ENCODE measurements around the gene STIM1.
"Not testable (repeated sequence)": the region's sequence is repeated elsewhere in the genome, so short reads cannot be mapped to it uniquely, and the experiment has no call there.

Gene STIM1

DNA sequence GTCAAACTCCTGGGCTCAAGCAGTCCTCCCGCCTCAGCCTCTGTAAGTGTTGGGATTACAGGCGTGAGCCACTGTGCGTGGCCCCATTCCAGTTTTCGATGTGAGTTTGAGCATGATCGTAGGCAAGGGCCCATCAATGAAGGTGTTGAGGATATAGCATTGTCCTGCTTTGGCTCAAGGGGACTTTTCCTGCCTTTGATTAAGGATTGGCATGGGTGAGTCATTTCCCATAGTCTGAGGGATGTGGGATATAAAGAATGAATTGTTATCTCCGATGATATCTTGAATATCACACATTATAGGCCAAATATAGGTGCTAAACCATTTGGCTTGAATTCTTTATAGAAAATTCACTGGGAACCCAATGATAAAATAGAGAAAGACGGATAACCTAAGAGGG is 30.4 kb downstream of the STIM1 start:
- no peak for DNase-seq (ENCODE audit: low spot score)

DNA sequence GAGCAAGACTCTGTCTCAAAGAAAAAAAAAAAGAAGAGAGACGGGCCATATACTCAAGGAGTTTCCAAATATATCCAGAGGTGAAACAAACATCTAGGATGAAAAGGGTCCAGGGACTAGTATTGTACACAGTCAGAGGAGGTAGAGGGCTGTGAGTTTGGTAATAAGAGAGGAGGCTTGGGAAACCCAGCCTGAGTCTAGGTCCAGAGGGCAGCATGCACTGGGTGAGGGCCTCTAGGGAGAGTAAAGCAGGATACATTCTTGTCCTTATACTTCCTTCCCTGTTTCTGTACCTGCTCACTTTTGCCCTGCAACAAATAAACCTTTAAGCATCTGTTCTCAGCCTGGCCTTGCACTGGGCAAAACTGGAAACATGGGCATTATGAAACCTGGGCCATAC is 31.5 kb downstream of the STIM1 start:
- DNase-seq (ENCODE audit: low spot score) = no peak

DNA sequence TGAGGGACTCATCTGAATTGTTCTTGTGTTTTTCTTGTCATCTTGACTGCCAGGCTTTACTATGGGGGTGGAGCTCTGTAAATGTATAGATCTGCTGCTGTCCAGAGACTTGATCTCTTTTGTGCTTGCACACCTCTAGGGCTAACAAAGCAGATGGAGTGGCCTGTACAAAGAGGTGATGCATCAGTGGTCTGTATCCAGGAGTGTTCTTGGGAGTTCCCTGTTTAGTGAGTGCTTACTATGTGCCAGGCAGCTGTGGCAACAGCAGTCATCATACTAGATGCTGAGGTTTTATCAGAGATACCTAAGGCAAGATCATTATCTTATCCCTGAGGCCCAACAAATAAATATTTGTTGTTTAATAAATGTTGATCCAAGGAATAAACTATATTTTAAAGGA is 33.4 kb downstream of the STIM1 start:
- no peak for DNase-seq (ENCODE audit: low spot score)

DNA sequence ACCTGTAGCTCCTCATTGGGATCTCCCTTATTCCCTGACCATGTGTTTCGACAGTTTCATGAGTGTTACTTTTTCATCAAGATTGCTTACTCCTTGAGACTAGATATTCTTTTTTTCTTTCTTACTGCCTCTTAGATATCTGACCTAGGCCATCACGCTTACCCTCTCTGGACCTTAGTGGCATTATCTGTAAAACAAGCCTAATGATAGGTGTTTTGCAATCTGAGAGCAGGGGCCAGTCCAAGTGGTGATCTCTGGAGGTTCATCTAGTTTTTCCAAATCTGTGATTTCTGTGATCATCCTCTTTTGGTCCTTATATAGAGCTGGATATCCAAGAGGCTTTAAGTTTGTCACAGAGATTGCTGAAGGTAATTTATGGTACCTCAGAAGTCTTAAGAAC is 34.5 kb downstream of the STIM1 start:
- no peak for DNase-seq (ENCODE audit: low spot score)

DNA sequence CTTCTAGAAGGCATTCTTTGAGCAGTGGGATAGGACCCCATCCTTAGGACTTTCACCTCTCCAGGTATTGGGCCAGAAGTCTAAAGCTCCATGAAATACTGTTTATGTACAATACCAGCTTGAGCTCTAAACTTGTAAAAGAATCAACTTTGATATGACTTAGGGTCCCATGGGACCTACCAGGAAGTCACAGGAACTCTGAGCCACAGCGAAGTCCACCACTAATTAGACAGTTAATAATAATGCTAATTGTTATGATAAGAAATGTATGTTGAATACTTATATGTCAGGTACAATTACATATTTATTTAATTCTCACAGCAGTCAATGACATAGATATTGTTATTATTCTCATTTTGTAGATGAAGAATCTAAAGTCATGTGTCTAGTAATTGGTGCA is 35.3 kb downstream of the STIM1 start:
- no peak for DNase-seq (ENCODE audit: low spot score)

DNA sequence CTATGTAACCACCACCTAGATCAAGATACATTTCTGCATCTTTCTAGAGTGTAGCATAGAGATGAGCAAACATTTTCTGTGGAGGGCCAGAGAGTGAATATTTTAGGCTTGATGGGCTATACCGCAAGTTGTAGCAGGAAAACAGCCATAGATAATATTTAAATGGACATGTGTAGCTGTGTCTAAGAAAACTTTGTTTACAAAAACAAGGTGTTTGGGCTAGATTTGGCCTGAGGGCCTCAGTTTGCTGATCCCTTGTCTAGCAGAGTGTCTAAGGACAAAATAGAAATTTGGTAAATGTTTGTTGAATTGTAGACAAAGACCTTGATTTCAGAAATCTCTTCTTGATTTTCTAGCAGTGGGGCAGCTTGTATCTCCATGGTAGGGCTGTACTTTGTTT is 36.3 kb downstream of the STIM1 start:
- DNase-seq (ENCODE audit: low spot score) = no peak

DNA sequence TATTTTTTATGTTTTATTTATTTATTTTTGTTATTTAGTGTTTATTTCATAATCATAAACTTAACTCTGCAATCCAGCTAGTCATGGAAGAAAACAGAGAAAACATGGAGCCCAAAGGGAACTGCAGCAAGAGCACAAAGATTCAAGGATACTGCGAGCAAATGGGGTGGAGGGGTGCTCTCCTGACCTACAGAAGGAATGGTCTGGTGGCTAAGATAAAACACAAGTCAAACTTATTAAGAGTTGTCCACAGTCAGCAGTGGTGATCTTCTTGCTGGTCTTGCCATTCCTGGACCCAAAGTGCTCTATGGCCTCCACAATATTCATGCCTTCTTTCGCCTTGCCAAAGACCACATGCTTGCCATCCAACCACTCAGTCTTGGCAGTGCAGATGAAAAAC is 36.7 kb downstream of the STIM1 start:
- no peak for DNase-seq (ENCODE audit: low spot score)

DNA sequence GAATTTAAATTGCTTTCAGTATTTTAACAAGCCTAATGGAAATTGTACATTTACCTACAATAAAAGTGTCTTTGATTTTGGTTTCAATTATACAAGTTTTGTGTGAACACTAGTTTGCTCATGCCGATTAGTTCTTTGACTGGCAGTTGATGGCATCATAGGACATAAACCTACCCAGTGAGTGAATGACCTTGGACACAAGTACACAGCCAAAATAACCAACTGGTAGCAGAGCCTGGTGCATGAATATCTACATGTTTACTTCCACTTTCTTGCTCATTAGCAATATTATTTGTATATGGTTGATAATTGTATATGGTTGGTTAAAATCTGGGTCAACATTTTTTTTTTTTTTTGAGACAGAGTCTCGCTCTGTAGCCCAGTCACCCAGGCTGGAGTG is 37.8 kb downstream of the STIM1 start:
- DNase-seq (ENCODE audit: low spot score) = no peak

DNA sequence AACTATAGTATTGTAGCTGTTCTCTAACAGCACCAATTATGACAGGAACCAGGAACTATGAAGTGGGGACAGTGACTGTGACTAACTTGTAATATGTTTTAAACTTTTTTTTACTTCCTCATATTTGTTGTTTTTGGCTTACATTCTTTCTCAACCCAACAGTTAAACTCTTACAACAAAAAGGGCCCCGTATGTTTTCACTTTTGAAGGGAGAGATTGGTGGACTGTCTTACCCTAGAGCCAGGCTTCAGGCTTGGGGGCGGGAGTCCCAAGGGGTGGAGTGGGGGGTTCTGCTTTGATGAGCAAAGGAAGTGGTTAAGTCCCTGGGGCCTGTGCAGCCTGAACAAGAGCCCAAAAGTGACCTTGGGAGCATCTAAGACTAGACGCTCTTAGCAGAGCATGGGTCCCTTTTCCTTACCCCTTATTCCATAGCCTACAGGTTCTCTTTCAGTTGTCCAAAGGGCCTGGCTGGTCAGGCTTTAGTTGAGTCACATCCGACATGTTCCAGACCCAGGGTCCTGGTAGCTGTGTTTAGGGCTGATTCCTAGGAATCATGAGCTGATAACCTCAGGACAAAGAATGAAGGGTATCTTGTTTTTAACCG is 38.8 kb downstream of the STIM1 start:
- no peak for DNase-seq (ENCODE audit: low spot score)

DNA sequence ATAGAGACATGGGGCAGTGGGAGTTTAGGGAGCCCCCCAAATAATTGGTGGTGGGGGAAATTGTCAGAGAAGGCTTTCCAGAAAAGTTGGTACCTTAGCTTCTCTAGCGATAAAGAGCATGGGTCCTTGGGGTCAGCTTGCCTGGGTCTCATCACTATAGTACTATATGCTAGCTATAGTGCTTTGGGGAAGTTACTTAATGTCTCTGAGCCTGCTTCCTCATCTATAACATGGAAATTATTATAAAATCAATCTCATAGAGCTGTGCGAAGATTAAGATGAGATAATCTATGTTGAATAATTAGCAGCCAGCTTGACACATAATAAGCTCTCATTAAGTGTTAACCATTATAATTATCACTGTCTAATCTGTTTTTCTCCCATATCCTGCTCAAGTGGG is 41.2 kb downstream of the STIM1 start:
- DNase-seq (ENCODE audit: low spot score) = no peak

DNA sequence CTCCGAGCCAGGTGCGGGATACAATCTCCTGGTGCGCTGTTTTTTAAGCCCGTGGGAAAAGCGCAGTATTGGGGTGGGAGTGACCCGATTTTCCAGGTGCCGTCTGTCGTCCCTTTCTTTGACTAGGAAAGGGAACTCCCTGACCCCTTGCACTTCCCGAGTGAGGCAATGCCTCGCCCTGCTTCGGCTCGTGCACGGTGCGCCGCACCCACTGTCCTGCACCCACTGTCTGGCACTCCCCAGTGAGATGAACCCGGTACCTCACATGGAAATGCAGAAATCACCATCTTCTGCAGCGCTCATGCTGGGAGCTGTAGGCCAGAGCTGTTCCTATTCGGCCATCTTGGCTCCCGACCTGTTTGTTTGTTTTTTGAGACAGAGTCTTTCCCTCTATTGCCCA is 44.8 kb downstream of the STIM1 start:
- DNase-seq (ENCODE audit: low spot score) = not testable (repeated sequence)

DNA sequence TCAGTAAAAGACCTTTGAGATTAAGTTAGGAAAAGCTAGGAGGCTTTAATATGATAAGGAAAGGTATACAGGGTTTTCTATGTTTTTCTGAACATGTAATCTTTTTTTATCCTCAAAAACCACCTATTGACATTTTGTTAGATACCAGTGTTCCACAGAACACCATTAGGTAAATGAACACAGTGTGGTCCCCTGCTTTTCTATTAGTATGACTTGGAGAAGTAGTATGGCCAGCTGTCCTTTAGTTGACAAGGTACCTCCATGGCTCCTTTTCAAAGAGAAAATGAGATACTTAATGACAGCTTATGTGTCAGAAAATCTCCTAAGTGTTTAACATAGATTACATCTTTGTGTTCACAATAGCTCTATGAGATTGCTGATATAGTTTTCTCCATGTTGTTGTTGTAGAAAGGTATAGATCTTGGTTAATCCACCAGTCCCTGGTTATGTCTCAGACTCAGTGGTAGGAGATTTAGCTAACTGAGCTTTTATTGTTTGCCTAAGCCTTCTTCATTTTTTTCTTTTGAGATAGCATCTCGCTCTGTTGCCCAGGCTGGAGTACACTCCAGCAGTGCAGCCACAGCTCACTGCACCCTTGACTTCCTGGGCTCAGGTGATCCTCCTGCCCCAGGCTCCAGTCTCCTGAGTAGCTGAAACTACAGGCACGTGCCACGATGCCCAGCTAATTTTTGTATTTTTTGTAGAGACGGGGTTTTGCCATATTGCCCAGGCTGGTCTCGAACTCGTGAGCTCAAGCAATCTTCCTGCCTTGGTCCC is 46.0 kb downstream of the STIM1 start:
- no peak for DNase-seq (ENCODE audit: low spot score)

DNA sequence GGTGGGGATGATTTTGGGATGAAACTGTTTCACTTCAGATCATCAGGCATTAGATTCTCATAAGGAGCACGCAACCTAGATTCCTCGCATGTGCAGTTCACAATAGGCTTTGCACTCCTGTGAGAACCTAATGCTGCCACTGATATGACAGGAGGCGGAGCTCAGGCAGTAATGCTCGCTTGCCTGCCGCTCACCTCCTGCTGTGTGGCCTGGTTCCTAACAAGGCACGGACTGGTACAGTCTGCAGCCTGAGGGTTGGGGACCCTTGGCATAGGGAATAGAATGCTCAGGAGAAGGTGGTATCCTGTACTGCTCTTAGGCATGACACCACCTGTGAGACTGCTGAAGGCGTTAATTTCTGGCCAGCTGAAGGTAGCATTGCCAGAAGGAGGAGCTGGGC is 47.0 kb downstream of the STIM1 start:
- DNase-seq (ENCODE audit: low spot score) = no peak

DNA sequence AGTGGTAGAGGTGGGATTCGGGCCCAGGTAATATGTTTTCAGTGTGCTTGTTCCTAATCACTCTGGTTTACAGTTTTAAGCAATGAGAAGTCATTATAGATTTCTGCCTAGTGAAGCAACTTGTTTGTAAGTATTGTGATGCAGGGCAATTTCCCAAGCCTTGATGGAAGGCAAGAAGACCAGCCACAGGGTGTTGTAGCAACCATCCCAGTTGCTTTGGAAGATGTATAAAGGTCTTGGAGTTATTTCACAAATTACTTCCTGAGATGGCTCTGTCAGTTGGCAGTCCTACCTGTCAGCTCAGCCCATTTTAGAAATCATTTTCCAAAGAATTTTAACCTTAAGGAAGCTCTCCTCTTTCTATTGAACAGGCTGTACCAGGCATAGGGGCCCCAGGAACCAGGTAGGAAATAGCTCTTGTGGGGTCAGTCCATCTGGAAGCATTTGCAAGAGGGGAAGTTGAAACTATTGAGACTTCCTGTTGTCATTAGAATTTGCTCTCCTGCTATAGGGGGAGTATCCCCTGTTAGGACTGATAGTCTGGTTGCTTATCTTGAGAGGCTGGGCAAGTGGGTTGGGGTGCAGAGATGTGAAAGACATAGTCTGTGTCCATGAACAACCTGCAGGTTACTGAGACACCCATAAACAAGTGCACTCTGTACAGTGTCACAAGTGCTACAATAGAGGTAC is 47.9 kb downstream of the STIM1 start:
- DNase-seq (ENCODE audit: low spot score) = no peak

DNA sequence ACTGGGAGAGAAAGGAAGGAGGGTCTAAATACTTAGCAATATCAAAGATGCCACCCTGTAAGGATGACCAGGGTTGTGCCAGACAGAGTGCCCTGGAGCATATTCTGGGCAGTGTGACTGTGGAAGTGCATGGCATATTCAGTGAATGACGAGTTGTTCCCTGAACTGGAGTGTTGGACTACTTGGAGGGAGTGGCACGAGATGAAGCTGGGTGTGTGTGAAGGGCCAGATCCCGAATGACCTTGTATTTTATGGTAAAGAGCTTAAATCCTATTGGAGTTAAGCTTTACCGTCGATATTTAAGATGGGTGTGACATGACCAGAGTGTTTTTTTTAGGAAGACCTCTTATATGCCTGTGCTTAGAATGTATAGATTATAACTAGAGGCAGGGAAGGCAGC is 48.8 kb downstream of the STIM1 start:
- no peak for DNase-seq (ENCODE audit: low spot score)

DNA sequence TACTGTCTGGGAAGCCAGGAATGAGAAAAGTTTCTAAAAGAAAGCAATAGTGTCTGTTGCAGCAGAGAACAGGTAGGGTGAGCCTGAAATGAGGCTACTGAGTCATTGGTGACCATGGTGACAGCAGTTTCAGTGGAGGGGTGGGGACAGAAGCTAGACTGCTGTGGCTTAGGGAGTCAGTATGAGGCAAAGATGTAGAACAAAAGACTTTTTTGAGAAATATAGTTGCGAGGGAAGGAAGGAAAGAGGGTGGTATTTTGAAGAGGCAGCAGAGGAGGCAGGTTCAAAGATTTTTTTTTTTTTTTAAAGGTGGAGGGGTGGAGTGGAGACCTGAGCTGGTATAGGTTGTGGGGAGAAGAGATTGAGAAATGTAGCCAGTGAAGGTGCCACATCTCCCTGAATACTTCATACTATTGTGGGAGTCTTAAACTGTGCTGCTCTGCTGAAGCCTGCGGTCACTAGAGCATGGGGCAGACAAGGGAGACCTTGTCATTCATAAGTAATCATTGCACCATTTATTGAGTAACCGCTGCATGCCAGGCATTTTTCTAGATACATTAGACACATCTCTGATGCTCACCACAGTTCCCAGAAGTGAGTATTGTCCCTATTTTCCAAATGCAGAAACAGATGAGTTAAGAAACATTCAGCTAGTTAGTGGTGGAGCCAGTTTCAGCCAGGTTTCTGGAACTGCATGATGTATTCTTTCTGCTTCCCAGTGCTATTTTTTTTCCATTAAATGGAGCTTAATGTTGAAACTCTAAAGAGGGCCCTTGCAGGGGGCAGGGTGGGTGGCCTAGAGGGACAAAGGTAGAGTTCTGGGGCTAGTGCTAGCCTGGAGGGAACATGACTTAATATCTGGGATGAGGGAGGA is 49.9 kb downstream of the STIM1 start:
- DNase-seq (ENCODE audit: low spot score) = no peak

DNA sequence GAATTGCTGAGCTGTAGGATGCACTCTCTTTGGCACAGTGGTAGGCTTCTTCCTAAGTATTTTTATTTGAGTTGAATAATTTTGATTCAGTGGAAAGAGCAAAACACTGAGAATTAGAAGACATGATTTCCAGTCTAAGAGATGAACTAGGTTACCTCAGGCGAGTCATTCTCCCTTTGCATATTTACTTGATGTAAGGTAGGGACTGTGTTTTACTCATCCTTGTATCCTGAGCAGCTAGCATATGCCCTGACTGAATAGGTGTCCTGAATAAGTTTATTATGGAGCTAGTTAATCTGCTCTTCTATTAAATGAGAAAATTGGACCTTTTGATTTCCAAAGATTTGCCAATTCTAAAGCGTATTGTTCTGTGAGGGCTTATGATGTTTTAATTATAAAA is 50.7 kb downstream of the STIM1 start:
- DNase-seq (ENCODE audit: low spot score) = no peak

DNA sequence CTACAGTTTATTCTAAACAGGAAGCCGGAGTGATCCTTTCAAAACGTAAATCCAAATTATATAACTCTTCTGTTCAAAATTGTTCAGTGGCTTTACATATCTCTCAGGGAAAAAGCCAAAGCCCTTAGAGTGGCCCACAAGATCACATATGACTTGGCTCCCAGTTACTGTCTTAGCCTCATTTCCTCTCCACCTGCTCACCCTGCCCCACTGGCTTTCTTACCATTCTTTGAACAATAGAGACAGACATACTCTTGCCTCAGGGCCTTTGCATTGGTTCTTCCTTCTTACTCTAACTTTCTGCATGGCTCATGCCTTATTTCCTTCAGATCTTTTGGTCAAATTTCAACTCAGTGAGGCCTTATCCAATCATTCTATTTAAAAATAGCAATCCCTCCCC is 52.1 kb downstream of the STIM1 start:
- no peak for DNase-seq (ENCODE audit: low spot score)

DNA sequence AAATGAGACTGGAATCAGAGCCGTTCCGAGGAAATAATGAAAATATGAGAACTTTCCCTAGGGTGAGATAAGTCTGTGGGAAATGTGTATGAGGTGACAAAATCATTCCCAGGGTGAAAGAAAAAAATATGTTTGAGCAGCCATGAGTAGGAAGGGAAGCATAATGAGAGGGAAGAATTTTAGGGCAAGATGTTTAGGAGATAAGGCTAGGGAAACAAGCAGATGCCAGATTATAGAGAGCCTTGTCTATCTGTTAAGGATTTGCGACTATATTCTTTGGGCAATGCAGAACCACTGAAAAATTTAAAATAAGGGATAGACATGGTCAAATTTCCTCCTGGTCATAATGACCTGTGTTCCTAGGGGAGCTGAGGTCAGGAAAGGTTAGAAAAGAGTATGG is 54.4 kb downstream of the STIM1 start:
- DNase-seq (ENCODE audit: low spot score) = no peak

DNA sequence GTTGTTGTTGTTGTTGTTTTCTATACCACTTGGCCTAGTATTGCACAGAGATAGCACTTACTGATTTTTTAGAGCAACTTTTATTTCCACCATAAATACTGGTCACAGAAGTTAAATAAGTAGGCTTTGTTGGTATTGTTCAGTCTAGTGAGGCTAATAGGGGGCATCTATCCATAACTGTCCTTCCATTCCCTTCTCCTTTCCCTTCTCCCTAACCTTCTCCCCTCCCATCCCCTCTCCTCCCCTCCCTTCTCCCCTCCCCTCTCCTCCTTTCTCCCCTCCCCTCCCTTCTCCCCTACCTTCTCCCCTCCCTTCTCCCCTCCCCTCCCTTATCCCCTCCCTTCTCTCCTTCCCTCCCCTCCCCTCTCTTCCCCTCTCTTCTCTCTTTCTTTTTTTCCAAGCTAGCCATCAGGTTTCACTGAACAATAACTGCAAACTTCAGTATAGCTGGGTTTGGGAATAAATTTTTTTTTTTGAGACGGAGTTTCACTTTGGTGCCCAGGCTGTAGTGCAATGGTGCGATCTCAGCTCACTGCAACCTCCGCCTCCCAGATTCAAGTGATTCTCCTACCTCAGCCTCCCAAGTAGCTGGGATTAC is 56.5 kb downstream of the STIM1 start:
- no peak for DNase-seq (ENCODE audit: low spot score)

DNA sequence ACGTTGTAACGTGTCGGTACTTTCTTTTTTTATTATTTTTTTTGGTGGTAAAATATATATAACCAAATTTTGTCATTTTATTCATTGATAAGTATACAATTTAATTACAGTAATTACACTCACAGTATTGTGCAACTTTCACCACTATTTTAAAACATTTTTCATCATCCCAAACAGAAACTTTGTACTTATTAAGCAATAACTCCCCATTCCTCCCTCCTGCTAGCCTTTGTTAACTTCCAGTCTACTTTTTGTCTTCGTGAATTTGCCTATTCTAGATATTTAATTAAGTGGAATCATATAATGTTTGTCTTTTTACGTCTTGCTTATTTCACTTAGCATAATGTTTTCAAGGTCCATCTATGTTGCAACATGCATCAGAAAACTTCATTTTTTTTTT is 58.5 kb downstream of the STIM1 start:
- DNase-seq (ENCODE audit: low spot score) = no peak

DNA sequence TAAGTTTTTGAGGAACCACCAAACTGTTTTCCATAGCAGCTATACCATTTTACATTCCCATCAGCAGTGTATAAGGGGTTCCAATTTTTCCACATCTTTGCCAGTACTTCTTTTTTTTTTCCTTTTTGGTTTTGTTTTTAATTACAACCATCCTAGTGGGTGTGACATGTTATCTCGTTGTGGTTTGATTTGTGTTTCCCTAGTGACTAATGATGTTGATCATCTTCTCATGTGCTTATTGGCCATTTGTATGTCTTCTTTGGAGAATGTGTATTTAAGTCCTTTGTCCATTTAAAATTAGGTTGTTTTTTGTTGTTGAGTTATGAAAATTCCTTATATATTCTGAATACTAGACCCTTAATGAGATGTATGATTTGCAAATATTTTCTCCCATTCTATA is 59.3 kb downstream of the STIM1 start:
- no peak for DNase-seq (ENCODE audit: low spot score)

Data from kidney capillary endothelial cell (primary cell).